ENCODE data around the gene BRSK1. TPM values are rescaled to one million over a fixed set of nuclear protein-coding genes. Genes with fewer than 3 reads are reported as not detected.

BRSK1 gene
- total and polyA plus RNA-seq, 4 donors, result 0.53 to 6.4 (median 1.5) TPM

GRCh38 chr19:55240713-55241020 is 43.1 kb upstream of the BRSK1 start:
- Histone ChIP-seq H3K27ac (ENCODE audit: low read depth in 1 of 2, low read length in 1 of 2) (no peak overlapping the region), H3K9me3 (ENCODE audit: control insufficient read depth in 4 of 4, insufficient read depth in 3 of 4, low read length in 3 of 4) (no peaks in the 10 kb centered on the region), H3K9ac (ENCODE audit: insufficient read depth in 1 of 2, low read length in 2 of 2) (no peak overlapping the region), H3K27me3 (ENCODE audit: control insufficient read depth in 3 of 3, insufficient read depth in 3 of 3, low read length in 2 of 3) (no peaks in the 10 kb centered on the region), H3K36me3 (ENCODE audit: control insufficient read depth in 4 of 4, insufficient read depth in 4 of 4, low read length in 4 of 4) (peaks cover 13 to 76% (median 51%) of the 10 kb centered on the region in 4 donors), H3K4me3 (no peak overlapping the region), H3K4me1 (ENCODE audit: control insufficient read depth in 5 of 5, insufficient read depth in 5 of 5, low read length in 5 of 5) (no peaks in the 10 kb centered on the region)
- ATAC-seq (ENCODE audit: insufficient read depth, low FRiP score), result no peak
- no peak for TF ChIP-seq CTCF (IDR thresholded peaks at IDR 0.05; ENCODE audit: control extremely low read depth, extremely low read depth)
- no peak for DNase-seq
- 86 to 91% methylated on average over 6 of the region's 6 CpGs for WGBS, 2 donors

- no peaks in the 10 kb centered on the region for H3K4me1 ChIP-seq (ENCODE audit: control insufficient read depth in 5 of 5, insufficient read depth in 5 of 5, low read length in 5 of 5)
- H3K27me3 ChIP-seq (ENCODE audit: control insufficient read depth in 3 of 3, insufficient read depth in 3 of 3, low read length in 2 of 3), result no peaks in the 10 kb centered on the region
- no peak overlapping the region for H3K27ac ChIP-seq (ENCODE audit: low read depth in 1 of 2, low read length in 1 of 2)
- TF ChIP-seq CTCF (IDR thresholded peaks at IDR 0.05; ENCODE audit: control extremely low read depth, extremely low read depth), result no peak
- no peak overlapping the region for H3K9ac ChIP-seq (ENCODE audit: insufficient read depth in 1 of 2, low read length in 2 of 2)
- DNase-seq (no peak), ATAC-seq (ENCODE audit: insufficient read depth, low FRiP score) (no peak)
- H3K36me3 ChIP-seq (ENCODE audit: control insufficient read depth in 4 of 4, insufficient read depth in 4 of 4, low read length in 4 of 4), result peaks cover 13 to 81% (median 48%) of the 10 kb centered on the region in 4 donors
- H3K4me3 ChIP-seq, result no peak overlapping the region
- H3K9me3 ChIP-seq (ENCODE audit: control insufficient read depth in 4 of 4, insufficient read depth in 3 of 4, low read length in 3 of 4), result no peaks in the 10 kb centered on the region
- WGBS, 2 donors, result 94 to 96% methylated on average over 37 of the region's 37 CpGs
These were observed 42.5 kb upstream of the BRSK1 start for GRCh38 chr19:55241143-55241934.

- WGBS, 2 donors, result 88 to 92% methylated on average over 13 to 16 of the region's 16 CpGs
- ATAC-seq (ENCODE audit: insufficient read depth, low FRiP score) (no peak), DNase-seq (no peak)
- Histone ChIP-seq H3K4me1 (ENCODE audit: control insufficient read depth in 5 of 5, insufficient read depth in 5 of 5, low read length in 5 of 5) (no peaks in the 10 kb centered on the region), H3K27ac (ENCODE audit: low read depth in 1 of 2, low read length in 1 of 2) (no peak overlapping the region), H3K36me3 (ENCODE audit: control insufficient read depth in 4 of 4, insufficient read depth in 4 of 4, low read length in 4 of 4) (peaks cover 13 to 81% (median 45%) of the 10 kb centered on the region in 4 donors), H3K9ac (ENCODE audit: insufficient read depth in 1 of 2, low read length in 2 of 2) (no peak overlapping the region), H3K9me3 (ENCODE audit: control insufficient read depth in 4 of 4, insufficient read depth in 3 of 4, low read length in 3 of 4) (no peaks in the 10 kb centered on the region), H3K27me3 (ENCODE audit: control insufficient read depth in 3 of 3, insufficient read depth in 3 of 3, low read length in 2 of 3) (no peaks in the 10 kb centered on the region), H3K4me3 (no peak overlapping the region)
- TF ChIP-seq CTCF (IDR thresholded peaks at IDR 0.05; ENCODE audit: control extremely low read depth, extremely low read depth), result no peak
These were observed 41.8 kb upstream of the BRSK1 start for GRCh38 chr19:55241935-55242464.

Measured in lung (tissue), 12 donors.